AG08396 (cell line): Measurements from ENCODE around the gene PMF1.

Experiments used
- DNase-seq: peaks from one replicate; pipeline ENCODE4 v3.0.0; 2012; ENCODE audit warnings: low spot score, mixed read lengths

PMF1 gene

DNA sequence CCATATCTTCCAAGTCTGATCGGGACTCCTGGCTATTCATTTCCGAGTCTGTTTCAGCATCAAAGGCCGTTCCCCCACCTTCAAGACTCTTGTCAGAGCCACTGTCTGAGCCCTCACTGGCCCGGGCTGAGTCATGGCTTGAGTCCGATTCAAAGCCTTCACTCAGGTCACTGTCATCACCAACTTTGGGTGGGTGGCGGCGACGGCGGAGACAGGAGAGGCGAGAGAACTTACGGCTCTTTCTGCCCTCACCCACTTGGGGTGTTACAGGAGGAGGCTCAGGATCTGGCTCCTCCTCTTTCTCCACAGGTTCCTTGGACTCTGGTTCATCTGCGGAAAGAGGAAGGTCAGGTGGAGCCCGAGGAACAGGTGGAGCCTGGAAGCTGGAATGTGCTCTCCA, 53.2 kb downstream of the PMF1 start:
- no peak for DNase-seq

- no peak for DNase-seq
Measured at GRCh38 chr1:156268336-156268735, 55.5 kb downstream of the PMF1 start.

- DNase-seq, result no peak
Measured at GRCh38 chr1:156270314-156270713, 57.5 kb downstream of the PMF1 start.

GRCh38 chr1:156276532-156276931, 63.7 kb downstream of the PMF1 start:
- DNase-seq, result no peak

DNA sequence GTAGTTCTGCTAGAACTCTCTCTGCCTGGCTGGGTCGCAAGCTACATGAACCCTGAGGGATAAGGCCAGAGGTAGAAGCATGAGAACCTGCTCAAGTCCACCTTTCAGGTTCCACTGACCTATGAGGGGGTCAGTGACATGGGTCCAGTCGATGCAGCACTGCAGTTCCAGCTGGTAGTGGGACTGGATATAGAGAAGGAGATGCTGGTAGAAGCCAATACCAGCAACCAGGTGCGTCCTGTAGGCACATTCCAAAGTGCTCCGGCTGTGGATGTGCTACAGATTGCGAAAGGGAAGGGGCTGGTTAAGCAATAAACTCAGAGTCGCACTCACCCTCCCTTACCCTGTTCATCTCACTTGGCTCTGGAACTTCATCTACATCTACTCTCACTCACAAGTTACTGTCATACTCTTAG, 64.2 kb downstream of the PMF1 start:
- DNase-seq, result no peak

DNA sequence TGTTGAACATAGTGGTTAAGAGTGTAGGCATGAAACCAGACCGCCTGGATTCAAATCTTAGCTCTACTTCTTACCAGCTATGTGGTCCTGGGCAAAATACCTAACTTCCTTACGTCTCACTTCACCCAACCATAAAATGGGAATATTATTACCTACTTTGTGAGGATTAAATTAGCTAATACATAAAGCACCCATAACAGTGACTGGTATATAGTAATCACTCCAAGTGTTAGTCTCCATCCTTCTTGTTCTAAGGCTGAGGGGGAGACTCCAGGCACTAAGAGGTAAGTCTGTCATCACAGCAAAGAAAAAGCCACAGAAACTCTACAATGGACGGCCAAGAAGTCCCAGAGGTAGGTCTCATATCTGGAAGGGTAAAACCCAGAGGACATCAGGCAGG, 67.0 kb downstream of the PMF1 start:
- DNase-seq, result no peak

- peak; percentile 66 for DNase-seq
Measured at GRCh38 chr1:156281281-156281680, 68.5 kb downstream of the PMF1 start.

DNA sequence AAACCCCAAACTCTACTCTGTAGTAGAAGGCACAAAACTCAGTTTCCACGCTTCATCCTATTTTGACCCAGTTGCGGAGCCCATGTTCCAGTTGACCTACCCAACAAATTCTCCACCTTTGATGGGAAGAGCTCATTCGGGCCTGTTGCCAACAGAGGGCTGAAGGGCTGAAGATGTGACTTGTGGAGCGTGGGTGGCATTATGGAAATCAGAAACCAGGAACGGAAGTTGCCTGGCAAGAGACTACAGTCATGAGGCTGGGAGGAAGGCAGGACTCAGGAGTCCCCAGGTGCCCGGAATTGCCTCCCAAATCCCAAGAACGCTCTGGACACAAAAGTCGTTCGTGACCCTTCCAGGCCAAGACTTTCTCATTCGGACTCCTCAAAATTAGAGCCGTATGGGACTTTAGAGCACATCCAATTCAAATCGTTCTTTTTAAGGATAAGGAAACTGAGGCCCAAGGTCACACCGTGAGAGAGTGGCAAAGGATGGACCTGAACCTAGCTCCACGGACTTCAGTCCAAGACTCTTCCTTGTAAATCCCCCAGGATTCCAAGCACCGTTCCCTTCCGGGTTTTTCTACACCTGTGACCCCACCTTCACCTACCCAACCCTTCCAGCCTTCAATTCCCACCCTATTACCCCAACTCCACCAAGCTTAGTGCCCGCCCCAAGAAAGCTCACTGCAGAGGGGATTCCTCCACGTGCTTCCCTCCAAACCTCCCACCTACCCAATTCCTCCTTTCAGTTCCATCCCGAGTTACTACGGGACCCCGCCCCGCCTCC, 69.1 kb downstream of the PMF1 start:
- no peak for DNase-seq

DNA sequence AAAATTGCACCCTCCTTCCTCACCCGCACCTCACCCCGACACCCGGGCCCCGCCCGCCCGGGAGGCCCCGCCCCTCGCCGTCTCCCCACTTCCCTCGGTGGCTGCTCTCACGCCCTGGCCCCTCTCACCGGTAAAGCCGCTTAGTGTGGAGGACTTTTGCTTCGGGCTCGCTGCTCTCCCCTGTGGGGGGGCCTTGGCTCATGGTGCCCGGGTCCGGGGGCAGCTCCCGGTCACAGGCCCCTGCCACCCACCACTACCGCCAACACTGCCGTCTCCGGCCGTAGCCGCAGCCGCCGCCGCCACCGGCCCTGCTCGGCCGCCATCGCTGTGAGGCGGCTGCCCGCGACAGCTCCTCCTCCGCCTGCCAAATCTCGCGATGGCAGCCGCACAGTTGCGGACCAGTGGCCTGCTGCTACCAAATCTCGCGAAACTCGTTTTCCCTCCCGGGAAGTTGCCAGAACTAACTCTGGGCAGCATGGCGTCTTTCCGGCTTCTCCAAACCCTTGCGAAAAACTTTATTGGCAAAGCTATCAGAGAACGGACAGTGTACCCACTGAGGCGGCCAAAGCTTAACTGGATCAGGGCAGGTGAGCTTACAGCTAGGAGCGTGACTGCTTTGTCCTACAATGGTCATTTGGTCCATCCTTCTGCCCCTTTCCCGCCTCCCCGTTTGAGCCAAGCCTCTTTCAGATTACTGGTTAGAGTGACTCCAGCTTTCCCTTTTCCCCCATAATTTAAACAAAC, 69.8 kb downstream of the PMF1 start, which contains the start of gene SMG5:
Gene SMG5 (minus strand): TSS at position 347 of the 744 bp plus-strand sequence. CDS start 145 bp downstream, at position 202.
- DNase-seq, result peak; percentile 97

DNA sequence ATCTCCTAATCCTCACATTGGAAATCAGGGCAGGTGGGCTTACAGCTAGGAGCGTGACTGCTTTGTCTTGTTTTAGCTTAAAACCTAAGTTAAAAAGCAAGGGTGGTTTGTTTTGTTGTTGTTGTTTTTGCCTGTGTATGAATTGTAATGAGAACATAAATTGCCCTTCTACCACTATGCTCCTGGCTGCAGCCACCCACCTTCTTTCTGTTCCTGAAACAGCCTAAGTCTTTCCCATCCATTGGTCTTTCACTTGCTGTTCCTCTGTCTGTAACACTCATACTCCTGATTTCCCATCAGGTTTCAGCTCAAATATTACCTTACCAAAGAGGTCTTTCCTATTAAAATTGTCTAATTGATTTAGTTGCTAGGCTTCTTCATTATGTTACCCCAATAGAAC, 70.7 kb downstream of the PMF1 start:
- DNase-seq, result no peak

GRCh38 chr1:156284112-156284511, 71.3 kb downstream of the PMF1 start, which contains the start of gene TMEM79:
Gene TMEM79 (plus strand): TSS chr1:156284325. CDS start chr1:156285227, 902 bp downstream.
- DNase-seq, result no peak

DNA sequence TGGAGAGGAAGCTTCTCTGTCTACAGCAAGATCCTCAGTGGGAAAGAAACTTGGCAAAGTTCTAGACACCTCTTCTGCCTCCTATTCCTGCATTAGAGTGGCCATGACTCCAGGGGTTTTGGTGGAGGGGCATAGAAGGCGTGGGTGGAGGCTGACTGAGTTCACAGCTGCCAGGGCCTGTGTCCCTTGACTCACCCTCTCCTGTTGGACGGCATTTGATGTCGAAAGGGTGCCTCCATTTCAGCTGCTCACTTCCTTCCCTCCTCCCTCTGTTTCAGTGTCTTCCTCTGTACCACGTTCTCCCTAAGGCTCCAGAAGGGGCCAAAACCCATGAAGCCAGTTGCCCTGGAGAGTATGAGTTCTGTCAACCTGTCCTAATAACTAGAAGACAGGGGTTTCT, 72.0 kb downstream of the PMF1 start:
- DNase-seq, result no peak

DNA sequence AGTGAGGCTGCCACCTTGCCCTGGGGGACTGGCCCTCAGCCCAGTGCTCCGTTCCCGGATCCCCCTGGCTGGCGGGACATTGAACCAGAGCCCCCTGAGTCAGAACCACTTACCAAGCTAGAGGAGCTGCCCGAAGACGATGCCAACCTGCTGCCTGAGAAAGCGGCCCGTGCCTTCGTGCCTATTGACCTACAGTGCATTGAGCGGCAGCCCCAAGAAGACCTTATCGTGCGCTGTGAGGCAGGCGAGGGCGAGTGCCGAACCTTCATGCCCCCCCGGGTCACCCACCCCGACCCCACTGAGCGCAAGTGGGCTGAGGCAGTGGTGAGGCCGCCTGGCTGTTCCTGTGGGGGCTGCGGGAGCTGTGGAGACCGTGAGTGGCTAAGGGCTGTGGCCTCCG, 72.6 kb downstream of the PMF1 start:
- no peak for DNase-seq

DNA sequence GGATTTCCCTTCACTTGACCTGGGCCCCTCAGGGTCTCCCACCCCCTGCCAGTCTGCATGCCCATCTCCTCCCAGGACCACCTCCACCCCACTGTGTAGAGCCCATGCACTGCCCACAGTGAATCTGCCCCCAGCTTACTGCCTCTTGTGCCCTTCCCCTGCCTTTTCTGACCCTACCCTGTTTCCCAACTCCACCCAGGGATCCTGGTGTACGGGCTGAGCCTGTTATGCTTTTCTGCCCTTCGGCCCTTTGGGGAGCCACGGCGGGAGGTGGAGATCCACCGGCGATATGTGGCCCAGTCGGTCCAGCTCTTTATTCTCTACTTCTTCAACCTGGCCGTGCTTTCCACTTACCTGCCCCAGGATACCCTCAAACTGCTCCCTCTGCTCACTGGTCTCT, 73.3 kb downstream of the PMF1 start:
- DNase-seq, result no peak
